Keratinocyte (primary cell): ENCODE results near the gene HEG1.

Experiments used
- CTCF ChIP-seq, 3 experiments: IDR thresholded peaks in 1 of 3; conservative IDR thresholded peaks in 1 of 3; optimal IDR thresholded peaks in 1 of 3; 2 replicates in 2 of 3; 3 replicates in 1 of 3; pipeline versions ENCODE3 to v1.5.1; 2011; ENCODE audit warnings: low read length in 3 of 3, mild to moderate bottlenecking in 3 of 3, moderate library complexity in 2 of 3, control low read depth in 1 of 3, inconsistent platforms in 1 of 3; ENCODE audit not compliant: insufficient read depth in 2 of 3; ENCODE audit errors: extremely low read depth in 1 of 3
- EZH2 ChIP-seq: IDR thresholded peaks from one replicate; pipeline ENCODE4 v1.6.1; 2012; ENCODE audit warnings: inconsistent platforms, mild to moderate bottlenecking, low read length, moderate library complexity

- TF ChIP-seq CTCF (optimal IDR thresholded peaks at IDR 0.05 in 1 of 3, IDR thresholded peaks at IDR 0.05 in 1 of 3, conservative IDR thresholded peaks at IDR 0.05 in 1 of 3; ENCODE audit: extremely low read depth in 1 of 3, insufficient read depth in 2 of 3, low read length in 3 of 3) (no peak), EZH2 (no peak)
Observed at GRCh38 chr3:124985349-124985748, 70.4 kb downstream of the HEG1 start.
